SJSA1 (cell line): Measurements from ENCODE around the gene BHLHE41. TPM values are rescaled to one million over a fixed set of nuclear protein-coding genes. Genes with fewer than 3 reads are reported as not detected.
A peak's percentile ranks its signal among the peaks of the same experiment; 100 is the strongest.

Experiments used
- DNase-seq, 2 experiments: peaks; one replicate each; pipeline ENCODE4 v3.0.0-alpha.2; 2015 to 2020; ENCODE audit warnings: low spot score in 2 of 2, low read depth in 1 of 2
- H3K27ac ChIP-seq: fragments of 250-450 bp; sonication (Bioruptor Pico); 2 replicates; pipeline ENCODE4 v1.5.1; 2020; ENCODE audit warnings: mild to moderate bottlenecking, moderate library complexity
- H3K27me3 ChIP-seq: fragments of 250-450 bp; sonication (Bioruptor Pico); replicated peaks from 2 replicates; pipeline ENCODE4 v1.5.1; 2020; ENCODE audit warnings: mild to moderate bottlenecking, moderate library complexity
- H3K36me3 ChIP-seq: fragments of 250-450 bp; sonication (Bioruptor Pico); 2 replicates; pipeline ENCODE4 v1.5.1; 2020; ENCODE audit warnings: mild to moderate bottlenecking
- H3K4me1 ChIP-seq: fragments of 250-450 bp; sonication (Bioruptor Pico); replicated peaks from 2 replicates; pipeline ENCODE4 v1.6.1; 2021; ENCODE audit warnings: mild to moderate bottlenecking
- H3K4me3 ChIP-seq: fragments of 250-450 bp; sonication (Bioruptor Pico); 2 replicates; pipeline ENCODE4 v1.5.1; 2020; ENCODE audit warnings: mild to moderate bottlenecking
- H3K9me3 ChIP-seq: fragments of 250-450 bp; sonication (Bioruptor Pico); replicated peaks from 2 replicates; pipeline ENCODE4 v1.5.1; 2020; ENCODE audit warnings: mild to moderate bottlenecking
- total RNA-seq: library from RNA; depleted of rRNA; stranded (reverse); fragments of >200 nt; shearing (Covaris generic); gene quantifications from 2 replicates; pipeline ENCODE4 v1.2.3, GENCODE V29; 2014; rRNA removed

The BHLHE41 gene
- total RNA-seq, 1 experiment from 2014 or later, result 69.1 TPM

GRCh38 chr12:26096036-26096435 lies 28.8 kb downstream of the BHLHE41 start:
- no peaks in the 10 kb centered on the region for H3K36me3 ChIP-seq
- H3K9me3 ChIP-seq, result no peaks in the 10 kb centered on the region
- no peaks in the 10 kb centered on the region for H3K27me3 ChIP-seq
- no peak overlapping the region for H3K27ac ChIP-seq
- peaks cover 16% of the 10 kb centered on the region for H3K4me1 ChIP-seq
- H3K4me3 ChIP-seq, result no peak overlapping the region
- DNase-seq, result no peak

- H3K27ac ChIP-seq, result no peak overlapping the region
Observed at GRCh38 chr12:26095186-26095585, 29.7 kb downstream of the BHLHE41 start.

GRCh38 chr12:26092346-26093105 lies 32.3 kb downstream of the BHLHE41 start:
- DNase-seq, result no peak
- Histone ChIP-seq H3K4me3 (no peak overlapping the region), H3K27ac (no peak overlapping the region), H3K36me3 (no peaks in the 10 kb centered on the region), H3K27me3 (no peaks in the 10 kb centered on the region), H3K9me3 (no peaks in the 10 kb centered on the region), H3K4me1 (peaks cover 17% of the 10 kb centered on the region)

More at GRCh38 chr12:26095186-26095585, 29.7 kb downstream of the BHLHE41 start:
- Histone ChIP-seq H3K27me3 (no peaks in the 10 kb centered on the region), H3K4me1 (peaks cover 19% of the 10 kb centered on the region), H3K36me3 (no peaks in the 10 kb centered on the region), H3K4me3 (no peak overlapping the region), H3K9me3 (no peaks in the 10 kb centered on the region)
- DNase-seq, result no peak

GRCh38 chr12:26091822-26092221 lies 33.0 kb downstream of the BHLHE41 start:
- no peaks in the 10 kb centered on the region for H3K9me3 ChIP-seq
- H3K27ac ChIP-seq, result no peak overlapping the region
- DNase-seq, result no peak
- no peak overlapping the region for H3K4me3 ChIP-seq
- H3K27me3 ChIP-seq, result no peaks in the 10 kb centered on the region
- H3K36me3 ChIP-seq, result no peaks in the 10 kb centered on the region
- H3K4me1 ChIP-seq, result peaks cover 13% of the 10 kb centered on the region

GRCh38 chr12:26090836-26091510 lies 33.9 kb downstream of the BHLHE41 start:
- Histone ChIP-seq H3K4me3 (no peak overlapping the region), H3K27me3 (no peaks in the 10 kb centered on the region), H3K27ac (no peak overlapping the region), H3K4me1 (peaks cover 13% of the 10 kb centered on the region), H3K9me3 (no peaks in the 10 kb centered on the region), H3K36me3 (no peaks in the 10 kb centered on the region)
- DNase-seq, result peak in 1 of 2 experiments; percentile 34

GRCh38 chr12:26088998-26089397 lies 35.8 kb downstream of the BHLHE41 start:
- H3K4me1 ChIP-seq, result peaks cover 13% of the 10 kb centered on the region
- no peak for DNase-seq
- no peak overlapping the region for H3K27ac ChIP-seq
- H3K9me3 ChIP-seq, result no peaks in the 10 kb centered on the region
- no peaks in the 10 kb centered on the region for H3K36me3 ChIP-seq
- no peaks in the 10 kb centered on the region for H3K27me3 ChIP-seq
- no peak overlapping the region for H3K4me3 ChIP-seq

- H3K4me3 ChIP-seq, result no peak overlapping the region
- DNase-seq, result no peak
Observed at GRCh38 chr12:26086936-26087335, 37.9 kb downstream of the BHLHE41 start.

GRCh38 chr12:26080911-26081310 lies 43.9 kb downstream of the BHLHE41 start:
- H3K9me3 ChIP-seq, result no peaks in the 10 kb centered on the region; the same call in 1 of the 2 replicates
- no peak for DNase-seq
- peaks cover 8% of the 10 kb centered on the region for H3K4me1 ChIP-seq

More at GRCh38 chr12:26086936-26087335, 37.9 kb downstream of the BHLHE41 start:
- no peaks in the 10 kb centered on the region for H3K36me3 ChIP-seq
- no peaks in the 10 kb centered on the region; the same call in 1 of the 2 replicates for H3K9me3 ChIP-seq
- peaks cover 11% of the 10 kb centered on the region for H3K4me1 ChIP-seq
- H3K27me3 ChIP-seq, result no peaks in the 10 kb centered on the region
- no peak overlapping the region for H3K27ac ChIP-seq

GRCh38 chr12:26077915-26078702 lies 46.7 kb downstream of the BHLHE41 start:
- no peak overlapping the region for H3K27ac ChIP-seq
- H3K9me3 ChIP-seq, result no peaks in the 10 kb centered on the region; the same call in 1 of the 2 replicates
- peaks cover 8% of the 10 kb centered on the region for H3K4me1 ChIP-seq
- no peak for DNase-seq
- H3K36me3 ChIP-seq, result no peaks in the 10 kb centered on the region
- H3K4me3 ChIP-seq, result no peak overlapping the region
- H3K27me3 ChIP-seq, result no peaks in the 10 kb centered on the region

More at GRCh38 chr12:26080911-26081310, 43.9 kb downstream of the BHLHE41 start:
- Histone ChIP-seq H3K4me3 (no peak overlapping the region), H3K27ac (no peak overlapping the region), H3K27me3 (no peaks in the 10 kb centered on the region), H3K36me3 (no peaks in the 10 kb centered on the region)

Other genes starting within 250 kb of the BHLHE41 start
- gene RASSF8, start 166.4 kb downstream of the BHLHE41 start, total RNA-seq, result 43.5 and 65.0 TPM in 2 replicates
- gene SSPN, start 70.5 kb upstream of the BHLHE41 start, total RNA-seq, result 35.6 and 37.1 TPM in 2 replicates